ENCODE measurements around the gene PTPRZ1. TPM values are rescaled to one million over a fixed set of nuclear protein-coding genes. Genes with fewer than 3 reads are reported as not detected.

PTPRZ1 gene
- polyA plus RNA-seq, 2 of the 4 experiments (the other 2 are of a cell fraction), result not detected

GRCh38 chr7:121833991-121834390, 39.0 kb upstream of the PTPRZ1 start:
- CTCF ChIA-PET, result no interaction called here
- no peak for DNase-seq (ENCODE audit: low read depth in 1 of 2, low spot score in 1 of 2)
- no peaks in the 10 kb centered on the region for H3K4me1 ChIP-seq
- ATAC-seq, result no peak
- H3K27ac ChIP-seq, result no peak overlapping the region
- H3K4me3 ChIP-seq, result no peak overlapping the region
- H3K9me3 ChIP-seq, result no peaks in the 10 kb centered on the region
- TF ChIP-seq SREBF2 (IDR thresholded peaks at IDR 0.05), result no peak
- no peak for TF ChIP-seq ZFP36 (IDR thresholded peaks at IDR 0.05; ENCODE audit: borderline replicate concordance, partially characterized antibody)
- FAIRE-seq, result no peak
- POLR2A ChIA-PET, result no interaction called here
- no peak overlapping the region for H3K4me2 ChIP-seq

DNA sequence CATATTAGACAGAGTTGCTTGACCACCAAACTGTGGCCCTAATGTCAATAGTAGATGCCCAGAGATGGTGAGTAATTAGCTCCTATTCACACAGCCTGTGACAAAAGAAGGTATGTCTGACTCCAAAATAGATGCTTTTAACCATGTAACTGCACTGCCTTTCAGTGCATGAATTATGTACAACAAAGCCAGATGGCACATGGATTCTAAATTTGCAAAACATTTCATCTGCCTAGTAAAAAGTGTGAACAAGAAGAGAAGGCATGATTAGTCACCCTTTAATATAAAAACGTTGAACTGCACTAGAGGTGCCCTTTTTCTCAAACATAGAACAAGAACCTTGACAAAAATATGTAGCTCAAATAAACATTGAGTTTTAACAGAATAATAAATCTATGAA, 35.5 kb upstream of the PTPRZ1 start:
- Histone ChIP-seq H3K4me1 (no peaks in the 10 kb centered on the region), H3K9me3 (no peaks in the 10 kb centered on the region), H3K4me2 (no peak overlapping the region), H3K4me3 (no peak overlapping the region), H3K27ac (no peak overlapping the region)
- POLR2A ChIA-PET, result no interaction called here
- FAIRE-seq (no peak), DNase-seq (ENCODE audit: low read depth in 1 of 2, low spot score in 1 of 2) (no peak), ATAC-seq (no peak)
- WGBS (ENCODE audit: missing lambda C conversion rate), result 0% methylated on average over 1 of the region's 1 CpG
- CTCF ChIA-PET, result no interaction called here
- TF ChIP-seq CHD2 (IDR thresholded peaks at IDR 0.05; ENCODE audit: low read length, partially characterized antibody), result no peak
- TF ChIP-seq, protein P1, sequence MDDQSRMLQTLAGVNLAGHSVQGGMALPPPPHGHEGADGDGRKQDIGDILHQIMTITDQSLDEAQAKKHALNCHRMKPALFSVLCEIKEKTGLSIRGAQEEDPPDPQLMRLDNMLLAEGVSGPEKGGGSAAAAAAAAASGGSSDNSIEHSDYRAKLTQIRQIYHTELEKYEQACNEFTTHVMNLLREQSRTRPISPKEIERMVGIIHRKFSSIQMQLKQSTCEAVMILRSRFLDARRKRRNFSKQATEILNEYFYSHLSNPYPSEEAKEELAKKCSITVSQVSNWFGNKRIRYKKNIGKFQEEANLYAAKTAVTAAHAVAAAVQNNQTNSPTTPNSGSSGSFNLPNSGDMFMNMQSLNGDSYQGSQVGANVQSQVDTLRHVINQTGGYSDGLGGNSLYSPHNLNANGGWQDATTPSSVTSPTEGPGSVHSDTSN (IDR thresholded peaks at IDR 0.05), result no peak
- TF ChIP-seq ELK1 (IDR thresholded peaks at IDR 0.05; ENCODE audit: low read depth, low read length), result no peak
- no peak for TF ChIP-seq TP53 (CRISPR knock-in tag; IDR thresholded peaks at IDR 0.05)
- no peak for TF ChIP-seq PHF8 (IDR thresholded peaks at IDR 0.05; ENCODE audit: borderline replicate concordance, low read depth)
- no peak for TF ChIP-seq JUN (IDR thresholded peaks at IDR 0.05)
- TF ChIP-seq ZC3H11A (IDR thresholded peaks at IDR 0.05), result no peak
- no peak for TF ChIP-seq ZSCAN20 (CRISPR knock-in tag; IDR thresholded peaks at IDR 0.05)

DNA sequence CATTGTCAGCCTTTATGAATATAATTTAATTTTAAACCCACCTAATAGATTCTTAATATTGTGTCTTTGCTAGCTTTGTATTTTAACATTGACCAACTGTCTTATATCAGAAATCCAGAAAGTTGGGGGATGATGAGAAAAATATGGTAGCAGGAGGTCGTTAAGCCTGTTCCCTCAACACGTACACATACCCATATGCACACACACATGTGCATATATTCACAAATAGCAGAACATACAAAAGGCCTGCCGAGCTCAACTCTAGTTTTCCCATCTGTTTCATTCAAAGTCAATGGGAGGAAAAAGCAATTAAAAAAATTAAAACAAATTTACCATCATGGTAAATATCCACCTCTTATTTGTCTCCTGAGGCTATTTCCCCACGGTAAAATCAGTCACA, 25.9 kb upstream of the PTPRZ1 start:
- H3K9me3 ChIP-seq, result no peaks in the 10 kb centered on the region
- H3K4me1 ChIP-seq, result no peaks in the 10 kb centered on the region
- CTCF ChIA-PET, result no interaction called here
- TF ChIP-seq ZNF302 (CRISPR knock-in tag; IDR thresholded peaks at IDR 0.05) (no peak), RARB (CRISPR knock-in tag; IDR thresholded peaks at IDR 0.05) (no peak), TP53 (CRISPR knock-in tag; IDR thresholded peaks at IDR 0.05) (no peak), CHD4 (IDR thresholded peaks at IDR 0.05; ENCODE audit: borderline replicate concordance) (no peak)
- no peak for DNase-seq (ENCODE audit: low read depth in 1 of 2, low spot score in 1 of 2)
- no peak overlapping the region for H3K4me3 ChIP-seq
- WGBS (ENCODE audit: missing lambda C conversion rate), result 3% methylated on average over 4 of the region's 4 CpGs
- POLR2A ChIA-PET, result no interaction called here
- H3K4me2 ChIP-seq, result no peak overlapping the region
- H3K27ac ChIP-seq, result no peak overlapping the region
- FAIRE-seq, result no peak
- ATAC-seq, result no peak

DNA sequence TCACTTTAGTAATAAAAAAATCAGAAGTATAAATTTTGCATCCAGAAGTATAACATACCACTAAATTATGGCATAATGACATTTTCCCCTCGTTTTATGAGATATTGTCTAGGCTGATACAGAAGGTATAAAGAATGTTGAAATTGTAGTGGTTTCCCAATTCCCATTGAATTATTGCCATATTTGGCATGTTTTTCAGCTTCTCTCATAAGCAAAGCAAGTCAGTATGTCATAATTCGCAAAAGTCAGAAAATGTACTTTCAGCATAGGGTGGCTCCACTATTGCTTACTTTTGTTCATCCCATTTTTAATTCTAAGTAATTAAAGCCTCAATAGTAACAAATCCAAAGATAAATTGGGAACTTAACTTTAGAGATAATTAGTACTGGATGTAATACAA, 19.7 kb upstream of the PTPRZ1 start:
- 3% methylated on average over 2 of the region's 2 CpGs for WGBS (ENCODE audit: missing lambda C conversion rate)
- no peak for FAIRE-seq
- DNase-seq (ENCODE audit: low read depth in 1 of 2, low spot score in 1 of 2), result no peak
- POLR2A ChIA-PET, result no interaction called here
- no peak for ATAC-seq
- H3K9me3 ChIP-seq, result no peaks in the 10 kb centered on the region
- H3K4me1 ChIP-seq, result no peaks in the 10 kb centered on the region
- CTCF ChIA-PET, result no interaction called here
- no peak for TF ChIP-seq RFX5 (IDR thresholded peaks at IDR 0.05)
- TF ChIP-seq HDAC2 (IDR thresholded peaks at IDR 0.05), result no peak
- no peak for TF ChIP-seq JUNB (IDR thresholded peaks at IDR 0.05)
- no peak for TF ChIP-seq SMC3 (IDR thresholded peaks at IDR 0.05)
- TF ChIP-seq TFCP2L1 (CRISPR knock-in tag; IDR thresholded peaks at IDR 0.05), result no peak
- no peak for TF ChIP-seq MYC (IDR thresholded peaks at IDR 0.05; ENCODE audit: borderline replicate concordance, low read length)
- TF ChIP-seq CHD4 (IDR thresholded peaks at IDR 0.05; ENCODE audit: borderline replicate concordance), result no peak
- no peak for TF ChIP-seq HES2 (IDR thresholded peaks at IDR 0.05)
- TF ChIP-seq KDM1A (IDR thresholded peaks at IDR 0.05; ENCODE audit: low read depth), result no peak
- no peak for TF ChIP-seq RARB (CRISPR knock-in tag; IDR thresholded peaks at IDR 0.05)
- TF ChIP-seq, protein P2, sequence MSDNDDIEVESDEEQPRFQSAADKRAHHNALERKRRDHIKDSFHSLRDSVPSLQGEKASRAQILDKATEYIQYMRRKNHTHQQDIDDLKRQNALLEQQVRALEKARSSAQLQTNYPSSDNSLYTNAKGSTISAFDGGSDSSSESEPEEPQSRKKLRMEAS (IDR thresholded peaks at IDR 0.05), result no peak
- TF ChIP-seq HOXB5 (CRISPR knock-in tag; IDR thresholded peaks at IDR 0.05), result no peak
- TF ChIP-seq, protein P3, sequence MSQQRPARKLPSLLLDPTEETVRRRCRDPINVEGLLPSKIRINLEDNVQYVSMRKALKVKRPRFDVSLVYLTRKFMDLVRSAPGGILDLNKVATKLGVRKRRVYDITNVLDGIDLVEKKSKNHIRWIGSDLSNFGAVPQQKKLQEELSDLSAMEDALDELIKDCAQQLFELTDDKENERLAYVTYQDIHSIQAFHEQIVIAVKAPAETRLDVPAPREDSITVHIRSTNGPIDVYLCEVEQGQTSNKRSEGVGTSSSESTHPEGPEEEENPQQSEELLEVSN (IDR thresholded peaks at IDR 0.05; ENCODE audit: borderline replicate concordance, low read depth), result no peak
- no peak for TF ChIP-seq HEYL (CRISPR knock-in tag; IDR thresholded peaks at IDR 0.05)
- TF ChIP-seq ELK1 (IDR thresholded peaks at IDR 0.05; ENCODE audit: low read depth, low read length), result no peak
- no peak for TF ChIP-seq BHLHE40 (IDR thresholded peaks at IDR 0.05; ENCODE audit: low read depth, low read length)
- TF ChIP-seq SREBF2 (IDR thresholded peaks at IDR 0.05), result no peak
- no peak for TF ChIP-seq ZC3H11A (IDR thresholded peaks at IDR 0.05)
- H3K4me3 ChIP-seq, result no peak overlapping the region
- no peak overlapping the region for H3K4me2 ChIP-seq
- no peak overlapping the region for H3K27ac ChIP-seq
